Tibial nerve (tissue), 4 donors: Measurements from ENCODE around the gene SGO2. TPM values are rescaled to one million over a fixed set of nuclear protein-coding genes. Genes with fewer than 3 reads are reported as not detected.

ENCODE experiments used
- DNase-seq, 2 donors: peaks; one replicate each; pipeline ENCODE4 v3.0.0-alpha.2; 2019; ENCODE audit warnings: low spot score in 2 of 2
- H3K27ac ChIP-seq, 4 donors: fragments of 200-600 bp; sonication (generic) in 3 of 4; one replicate each; pipeline ENCODE4 v1.5.1; 2017 to 2019; ENCODE audit warnings: mild to moderate bottlenecking in 1 of 4
- H3K27me3 ChIP-seq, 2 donors: fragments of 200-600 bp; sonication (generic) in 1 of 2; one replicate each; pipeline versions ENCODE4 v1.5.1 to v1.6.0; 2017 to 2019
- H3K36me3 ChIP-seq, 3 donors: fragments of 200-600 bp; sonication (generic); one replicate each; pipeline ENCODE4 v1.5.1; 2018 to 2019
- H3K4me1 ChIP-seq, 4 donors: fragments of 200-600 bp; sonication (generic) in 3 of 4; one replicate each; pipeline ENCODE4 v1.5.1; 2017 to 2019
- H3K4me3 ChIP-seq, 4 donors: fragments of 200-600 bp; sonication (generic) in 3 of 4; one replicate each; pipeline ENCODE4 v1.5.1; 2017 to 2019; ENCODE audit warnings: mild to moderate bottlenecking in 1 of 4, moderate library complexity in 1 of 4
- H3K9me3 ChIP-seq, 4 donors: fragments of 200-600 bp; sonication (generic) in 3 of 4; one replicate each; pipeline ENCODE4 v1.5.1; 2017 to 2019
- CTCF ChIP-seq, 5 experiments: fragments of 200-600 bp in 3 of 5; fragments of 450-650 bp in 2 of 5; sonication (generic) in 3 of 5; IDR thresholded peaks; one replicate each; pipeline ENCODE4 v1.5.1; 2016 to 2019; ENCODE audit warnings: antibody characterized with exemption in 5 of 5, mild to moderate bottlenecking in 3 of 5, moderate library complexity in 2 of 5
- EP300 ChIP-seq, 2 donors: sonication (generic); formaldehyde crosslinking; IDR thresholded peaks; one replicate each; pipeline ENCODE4 v1.6.1; 2017; ENCODE audit warnings: antibody characterized with exemption in 2 of 2, mild to moderate bottlenecking in 1 of 2
- POLR2A ChIP-seq, 2 donors: fragments of 450-650 bp; IDR thresholded peaks; one replicate each; pipeline ENCODE4 v1.6.1; 2017; ENCODE audit warnings: antibody characterized with exemption in 2 of 2, mild to moderate bottlenecking in 2 of 2, moderate library complexity in 2 of 2
- WGBS, 2 donors: methylation state at CpG; one replicate each; pipeline ENCODE4 v1.1.5; 2018; 5-methylcytosine and 5-hydroxymethylcytosine counted together
- total RNA-seq, 4 donors: library from RNA; depleted of rRNA; stranded (reverse); fragments of >200 nt; gene quantifications; one replicate each; pipeline ENCODE4 v1.1.0, GENCODE V29; 2016

SGO2 gene
- total RNA-seq, 4 donors from 2014 or later = 1.5 to 6.3 (median 4.5) TPM

DNA sequence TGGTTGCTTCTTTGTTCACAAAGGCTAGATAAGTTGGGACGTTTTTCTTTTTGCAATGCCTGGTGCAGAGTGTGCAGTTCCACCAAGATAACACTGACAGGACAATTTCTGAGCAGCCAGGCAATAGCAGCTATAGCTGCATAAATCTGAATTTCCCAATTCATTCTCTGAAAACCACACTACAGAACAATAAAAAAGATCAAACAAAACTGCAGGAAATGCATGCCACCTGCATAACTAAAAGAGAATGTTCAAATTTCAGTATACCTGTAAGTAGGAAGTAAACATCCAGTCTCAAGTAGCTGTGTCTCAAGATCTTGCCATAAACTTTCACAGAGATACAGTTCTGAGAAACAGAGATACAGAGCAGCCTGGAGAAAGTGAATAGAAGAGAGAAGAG, 10.9 kb upstream of the SGO2 start:
- WGBS, 2 donors = 30 to 33% methylated on average over 1 of the region's 1 CpG
- Histone ChIP-seq H3K4me1 (peaks cover 0 to 7% (median 5%) of the 10 kb centered on the region in 4 donors), H3K27me3 (peaks cover 0 to 4% of the 10 kb centered on the region in 2 donors), H3K36me3 (no peaks in the 10 kb centered on the region), H3K9me3 (peaks cover 0 to 8% (median 0%) of the 10 kb centered on the region in 4 donors), H3K27ac (no peak overlapping the region), H3K4me3 (no peak overlapping the region)
- TF ChIP-seq CTCF (IDR thresholded peaks at IDR 0.05) (no peak), EP300 (IDR thresholded peaks at IDR 0.05) (no peak), POLR2A (IDR thresholded peaks at IDR 0.05) (no peak)
- no peak for DNase-seq

DNA sequence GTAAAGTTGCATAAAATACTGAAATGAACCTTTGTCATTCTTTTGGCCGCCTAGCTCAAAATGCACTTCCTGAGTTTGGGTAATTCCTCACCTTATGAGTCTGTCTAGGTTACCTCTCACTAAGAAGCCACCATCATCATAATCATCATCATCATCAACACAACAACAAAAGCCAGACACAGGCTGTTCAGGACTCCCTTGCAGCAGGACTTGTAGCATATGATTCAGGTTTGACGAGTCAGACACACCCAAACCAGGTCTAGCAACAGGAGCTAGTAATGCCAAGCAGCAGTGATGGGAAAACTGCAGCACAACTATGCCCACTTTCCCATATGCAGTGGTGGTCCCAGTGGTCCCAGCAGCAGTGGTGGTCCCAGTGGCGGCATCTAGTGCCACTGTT, 2.8 kb upstream of the SGO2 start:
- Histone ChIP-seq H3K27me3 (peaks cover 0 to 5% of the 10 kb centered on the region in 2 donors), H3K27ac (no peak overlapping the region), H3K4me1 (peaks cover 0 to 13% (median 6%) of the 10 kb centered on the region in 4 donors), H3K4me3 (no peak overlapping the region), H3K36me3 (no peaks in the 10 kb centered on the region), H3K9me3 (no peaks in the 10 kb centered on the region)
- WGBS, 2 donors = 77 to 84% methylated on average over 3 of the region's 3 CpGs
- TF ChIP-seq POLR2A (IDR thresholded peaks at IDR 0.05) (no peak), CTCF (IDR thresholded peaks at IDR 0.05) (no peak), EP300 (IDR thresholded peaks at IDR 0.05) (no peak)
- DNase-seq = no peak

DNA sequence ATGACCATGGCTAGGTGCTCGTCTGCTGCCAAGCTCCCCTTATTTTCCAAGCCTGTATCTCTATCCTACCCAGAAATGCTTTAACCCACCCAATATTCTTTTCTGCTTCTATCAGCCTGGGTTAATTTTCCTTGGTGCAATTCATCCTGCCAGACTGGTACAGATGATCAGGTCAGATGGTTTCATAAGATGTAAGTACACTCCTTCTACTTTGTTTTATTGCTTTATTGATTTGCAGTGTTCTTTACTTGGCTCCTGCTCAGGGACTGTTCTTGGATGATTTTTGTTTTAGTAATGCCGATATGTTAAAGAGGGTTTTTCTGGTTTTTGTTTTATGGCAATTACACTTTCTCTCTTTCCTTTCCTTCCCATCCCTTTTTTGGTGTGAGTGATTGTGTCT, 2.4 kb upstream of the SGO2 start:
- 82 to 88% methylated on average over 2 of the region's 2 CpGs for WGBS, 2 donors
- no peaks in the 10 kb centered on the region for H3K36me3 ChIP-seq
- no peak overlapping the region for H3K27ac ChIP-seq
- DNase-seq = no peak
- peaks cover 0 to 13% (median 6%) of the 10 kb centered on the region in 4 donors for H3K4me1 ChIP-seq
- no peak for TF ChIP-seq CTCF (IDR thresholded peaks at IDR 0.05)
- TF ChIP-seq EP300 (IDR thresholded peaks at IDR 0.05) = no peak
- TF ChIP-seq POLR2A (IDR thresholded peaks at IDR 0.05) = no peak
- no peaks in the 10 kb centered on the region for H3K9me3 ChIP-seq
- no peak overlapping the region for H3K4me3 ChIP-seq
- H3K27me3 ChIP-seq = peaks cover 0 to 5% of the 10 kb centered on the region in 2 donors

DNA sequence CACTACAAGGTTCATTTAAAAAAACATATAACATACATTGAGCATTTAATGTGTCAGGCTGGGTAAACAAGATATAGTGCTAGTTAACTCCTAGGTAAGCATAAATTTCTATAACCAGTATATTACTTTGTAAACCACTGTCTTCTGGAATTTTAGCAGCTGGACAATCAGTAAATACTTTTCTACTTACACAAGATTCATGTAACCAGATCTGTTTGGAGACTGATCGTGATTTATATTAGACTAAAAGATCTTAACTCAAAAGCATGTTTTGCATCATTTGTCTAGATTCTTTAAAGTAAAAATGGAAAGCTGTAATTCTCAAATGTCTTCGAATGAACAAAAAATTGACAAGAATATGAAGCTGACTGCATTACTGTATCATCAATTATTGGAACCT, 941 bp upstream of the SGO2 start:
- no peak for TF ChIP-seq POLR2A (IDR thresholded peaks at IDR 0.05)
- TF ChIP-seq CTCF (IDR thresholded peaks at IDR 0.05) = no peak
- no peak for TF ChIP-seq EP300 (IDR thresholded peaks at IDR 0.05)
- H3K27me3 ChIP-seq = peaks cover 0 to 5% of the 10 kb centered on the region in 2 donors
- H3K27ac ChIP-seq = no peak overlapping the region
- DNase-seq = no peak
- 81 to 94% methylated on average over 2 of the region's 2 CpGs for WGBS, 2 donors
- H3K4me3 ChIP-seq = peak overlapping the region in 2 of 4 donors; percentile 65 to 81
- no peaks in the 10 kb centered on the region for H3K36me3 ChIP-seq
- no peaks in the 10 kb centered on the region for H3K9me3 ChIP-seq
- peaks cover 0 to 13% (median 6%) of the 10 kb centered on the region in 4 donors for H3K4me1 ChIP-seq

DNA sequence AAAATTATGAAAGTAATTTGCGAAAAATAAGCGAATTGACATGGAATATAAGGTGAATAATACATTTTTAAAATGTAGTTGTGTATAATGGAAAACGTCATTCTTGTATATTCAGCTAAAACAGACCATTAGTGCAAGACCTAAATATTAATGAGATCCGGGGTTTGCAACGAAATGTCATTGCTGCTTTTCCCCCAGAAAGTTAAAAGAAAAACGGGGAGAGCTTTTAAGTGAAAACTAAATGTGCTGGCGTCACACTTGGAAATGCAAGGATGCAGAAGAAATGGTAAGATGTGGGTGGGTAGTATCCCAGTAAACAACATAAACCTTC, 491 bp upstream of the SGO2 start:
- H3K27me3 ChIP-seq = peaks cover 0 to 5% of the 10 kb centered on the region in 2 donors
- no peak for DNase-seq
- H3K9me3 ChIP-seq = no peaks in the 10 kb centered on the region
- WGBS, 2 donors = 18 to 28% methylated on average over 7 of the region's 7 CpGs
- TF ChIP-seq EP300 (IDR thresholded peaks at IDR 0.05) = no peak
- TF ChIP-seq POLR2A (IDR thresholded peaks at IDR 0.05) = no peak
- no peak for TF ChIP-seq CTCF (IDR thresholded peaks at IDR 0.05)
- H3K36me3 ChIP-seq = no peaks in the 10 kb centered on the region
- peaks cover 0 to 13% (median 6%) of the 10 kb centered on the region in 4 donors for H3K4me1 ChIP-seq
- peak overlapping the region; percentile 58 to 81 (median 64) for H3K4me3 ChIP-seq
- peak overlapping the region in 3 of 4 donors; percentile 12 to 73 (median 63) for H3K27ac ChIP-seq
